Type B pancreatic cell (in vitro differentiated cells): ENCODE results near the gene RGMB. TPM values are rescaled to one million over a fixed set of nuclear protein-coding genes. Genes with fewer than 3 reads are reported as not detected.

Experiments
- DNase-seq: peaks from one replicate; pipeline ENCODE4 v3.0.0; 2021; ENCODE audit warnings: mixed read lengths; ENCODE audit not compliant: unreplicated experiment; ENCODE audit errors: extremely low spot score
- H3K27ac Mint-ChIP-seq: 2 replicates; pipeline ENCODE4 v1.8.0; 2021; ENCODE audit warnings: mild to moderate bottlenecking, mixed read lengths
- H3K27me3 Mint-ChIP-seq: 2 replicates; pipeline ENCODE4 v1.8.0; 2021; ENCODE audit warnings: mixed read lengths
- H3K36me3 Mint-ChIP-seq: 2 replicates; pipeline ENCODE4 v1.8.0; 2021; ENCODE audit warnings: mixed read lengths
- H3K4me1 Mint-ChIP-seq: one replicate; pipeline ENCODE4 v1.8.0; 2021; ENCODE audit warnings: mixed read lengths; ENCODE audit not compliant: unreplicated experiment
- H3K4me3 Mint-ChIP-seq: 2 replicates; pipeline ENCODE4 v1.8.0; 2021; ENCODE audit warnings: mild to moderate bottlenecking, mixed read lengths
- H3K9me3 Mint-ChIP-seq: 2 replicates; pipeline ENCODE4 v1.8.0; 2021; ENCODE audit warnings: mixed read lengths
- long read RNA-seq: library from polyadenylated mRNA; unstranded; transcript quantifications from one replicate; pipeline ENCODE4 v2.0.0, GENCODE V29; 2020
- total RNA-seq: library from RNA; stranded (reverse); gene quantifications from 2 replicates; pipeline ENCODE4 v1.2.1, GENCODE V29; 2021; ENCODE audit warnings: low replicate concordance
- TF ChIP-seq, protein P1 (sequence below): fragments of 200-600 bp; sonication (generic); conservative IDR thresholded peaks from 2 replicates; pipeline ENCODE4 v1.5.0; 2021; ENCODE audit warnings: antibody characterized with exemption, mild to moderate bottlenecking

Gene RGMB, protein sequence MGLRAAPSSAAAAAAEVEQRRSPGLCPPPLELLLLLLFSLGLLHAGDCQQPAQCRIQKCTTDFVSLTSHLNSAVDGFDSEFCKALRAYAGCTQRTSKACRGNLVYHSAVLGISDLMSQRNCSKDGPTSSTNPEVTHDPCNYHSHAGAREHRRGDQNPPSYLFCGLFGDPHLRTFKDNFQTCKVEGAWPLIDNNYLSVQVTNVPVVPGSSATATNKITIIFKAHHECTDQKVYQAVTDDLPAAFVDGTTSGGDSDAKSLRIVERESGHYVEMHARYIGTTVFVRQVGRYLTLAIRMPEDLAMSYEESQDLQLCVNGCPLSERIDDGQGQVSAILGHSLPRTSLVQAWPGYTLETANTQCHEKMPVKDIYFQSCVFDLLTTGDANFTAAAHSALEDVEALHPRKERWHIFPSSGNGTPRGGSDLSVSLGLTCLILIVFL
- total RNA-seq = 16.7 and 36.5 TPM in 2 replicates
- long read RNA-seq, partial matches to known transcripts = 1 of 5 reads
- long read RNA-seq, other reads (novel, unspliced or antisense) = 4 of 5 reads

DNA sequence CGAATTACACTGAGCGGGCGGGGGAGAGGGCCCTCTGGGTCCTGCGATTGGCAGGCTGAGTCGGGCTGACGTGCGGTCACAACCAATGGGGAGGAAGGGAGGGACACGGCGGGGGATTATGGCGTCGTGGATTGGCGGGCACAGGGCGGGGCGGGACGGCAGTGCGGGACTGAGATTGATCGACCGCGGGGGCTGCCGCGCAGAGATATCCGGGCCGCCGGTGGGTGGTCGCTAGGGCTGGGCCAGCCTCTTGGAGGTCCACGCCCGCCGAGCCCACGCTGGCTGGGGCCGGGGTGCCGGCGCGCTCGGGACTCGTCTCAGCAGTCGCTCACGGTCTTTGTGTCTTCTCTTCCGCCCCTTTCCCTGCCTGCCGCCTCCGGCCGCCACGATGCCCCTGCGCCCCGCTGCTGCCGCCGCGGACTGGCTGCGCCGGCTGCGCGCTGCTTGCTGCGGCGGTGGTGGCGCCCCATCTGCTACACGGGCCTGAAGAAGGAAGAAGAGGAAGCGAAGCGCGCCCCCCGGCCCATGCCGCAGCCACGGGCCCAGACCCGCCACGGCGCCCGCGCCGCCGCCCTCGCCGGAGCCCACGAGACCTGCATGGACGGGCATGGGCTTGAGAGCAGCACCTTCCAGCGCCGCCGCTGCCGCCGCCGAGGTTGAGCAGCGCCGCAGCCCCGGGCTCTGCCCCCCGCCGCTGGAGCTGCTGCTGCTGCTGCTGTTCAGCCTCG lies at the start of gene RGMB:
RGMB (plus strand) TSS at position 200 of the 728 bp plus-strand sequence; CDS start at position 608, 408 bp downstream.
- DNase-seq = peak; percentile 98
- H3K4me3 Mint-ChIP-seq = peak within 1 kb of the TSS; percentile 100
- TF ChIP-seq, protein P1, sequence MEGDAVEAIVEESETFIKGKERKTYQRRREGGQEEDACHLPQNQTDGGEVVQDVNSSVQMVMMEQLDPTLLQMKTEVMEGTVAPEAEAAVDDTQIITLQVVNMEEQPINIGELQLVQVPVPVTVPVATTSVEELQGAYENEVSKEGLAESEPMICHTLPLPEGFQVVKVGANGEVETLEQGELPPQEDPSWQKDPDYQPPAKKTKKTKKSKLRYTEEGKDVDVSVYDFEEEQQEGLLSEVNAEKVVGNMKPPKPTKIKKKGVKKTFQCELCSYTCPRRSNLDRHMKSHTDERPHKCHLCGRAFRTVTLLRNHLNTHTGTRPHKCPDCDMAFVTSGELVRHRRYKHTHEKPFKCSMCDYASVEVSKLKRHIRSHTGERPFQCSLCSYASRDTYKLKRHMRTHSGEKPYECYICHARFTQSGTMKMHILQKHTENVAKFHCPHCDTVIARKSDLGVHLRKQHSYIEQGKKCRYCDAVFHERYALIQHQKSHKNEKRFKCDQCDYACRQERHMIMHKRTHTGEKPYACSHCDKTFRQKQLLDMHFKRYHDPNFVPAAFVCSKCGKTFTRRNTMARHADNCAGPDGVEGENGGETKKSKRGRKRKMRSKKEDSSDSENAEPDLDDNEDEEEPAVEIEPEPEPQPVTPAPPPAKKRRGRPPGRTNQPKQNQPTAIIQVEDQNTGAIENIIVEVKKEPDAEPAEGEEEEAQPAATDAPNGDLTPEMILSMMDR = no peak
- H3K27ac Mint-ChIP-seq = peak within 1 kb of the TSS; percentile 99
- H3K36me3 Mint-ChIP-seq = peaks cover 3% of the 10 kb centered on the region
- H3K9me3 Mint-ChIP-seq = no peaks in the 10 kb centered on the region
- H3K4me1 Mint-ChIP-seq = peaks cover 39% of the 10 kb centered on the region
- peaks cover 15% of the 10 kb centered on the region for H3K27me3 Mint-ChIP-seq

DNA sequence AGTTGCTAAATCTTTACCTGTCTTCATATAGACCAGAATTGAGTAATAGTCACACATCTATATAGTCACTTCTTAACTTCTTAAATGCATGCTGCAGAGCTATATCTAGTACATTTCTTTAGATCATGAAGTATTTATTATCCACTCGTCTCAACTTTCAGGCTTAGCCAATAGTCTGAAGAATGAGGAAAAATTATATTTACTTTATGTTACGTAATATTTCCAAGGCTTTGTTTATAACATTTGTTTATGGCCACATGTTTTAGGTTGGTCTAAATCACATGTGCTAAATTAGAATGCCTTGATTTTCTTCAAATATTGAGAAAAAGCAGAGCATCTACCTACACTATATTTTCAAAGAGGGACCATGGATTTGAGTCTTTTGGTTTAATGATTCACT lies 47.2 kb upstream of the RGMB start:
- DNase-seq = no peak
- Mint-ChIP-seq H3K27ac (no peak overlapping the region), H3K9me3 (no peaks in the 10 kb centered on the region), H3K36me3 (no peaks in the 10 kb centered on the region), H3K27me3 (no peaks in the 10 kb centered on the region), H3K4me1 (no peaks in the 10 kb centered on the region), H3K4me3 (no peak overlapping the region)
- TF ChIP-seq, protein P1 = no peak

DNA sequence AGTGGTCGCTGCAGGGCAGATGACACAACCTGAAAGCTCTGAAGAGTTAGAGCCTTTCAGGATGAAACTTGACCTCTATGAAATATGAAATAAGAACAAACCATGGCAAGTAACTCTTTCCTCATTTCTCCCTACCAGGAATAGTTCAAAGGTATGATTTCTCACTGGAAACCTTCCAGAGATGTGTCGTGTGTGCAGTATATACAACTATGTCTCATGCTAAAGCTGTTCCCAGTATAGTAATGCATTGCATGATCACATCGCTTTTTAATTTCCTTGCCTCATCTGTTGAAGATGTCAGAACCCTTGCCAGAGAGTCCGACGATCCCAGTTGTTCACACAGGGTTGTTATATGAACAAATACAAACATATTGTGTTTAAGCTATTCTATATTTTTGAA lies 45.8 kb upstream of the RGMB start:
- no peaks in the 10 kb centered on the region for H3K4me1 Mint-ChIP-seq
- H3K9me3 Mint-ChIP-seq = no peaks in the 10 kb centered on the region
- no peak overlapping the region for H3K27ac Mint-ChIP-seq
- DNase-seq = no peak
- H3K4me3 Mint-ChIP-seq = no peak overlapping the region
- H3K27me3 Mint-ChIP-seq = no peaks in the 10 kb centered on the region
- TF ChIP-seq, protein P1 = no peak
- H3K36me3 Mint-ChIP-seq = no peaks in the 10 kb centered on the region

DNA sequence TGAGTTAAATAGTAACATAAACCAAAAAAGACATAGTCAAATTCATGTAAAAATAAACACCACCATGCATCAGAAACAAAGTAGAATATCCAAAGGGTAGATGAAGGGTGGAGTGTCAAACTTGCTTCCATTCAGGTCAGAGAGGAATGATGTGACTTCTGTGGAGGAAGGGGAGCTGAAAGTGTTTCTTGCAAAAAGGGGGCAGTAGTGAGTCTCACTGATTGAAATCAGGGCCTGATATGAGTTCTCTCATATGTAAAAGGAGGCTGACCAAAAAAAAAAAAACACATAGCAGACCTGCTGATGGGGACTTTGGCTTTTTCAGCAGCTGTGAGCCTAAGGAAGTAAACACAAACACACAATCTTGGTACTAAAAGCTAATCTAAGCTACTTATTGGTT lies 38.8 kb upstream of the RGMB start:
- no peaks in the 10 kb centered on the region for H3K27me3 Mint-ChIP-seq
- H3K4me1 Mint-ChIP-seq = no peaks in the 10 kb centered on the region
- TF ChIP-seq, protein P1 = no peak
- DNase-seq = no peak
- no peaks in the 10 kb centered on the region for H3K9me3 Mint-ChIP-seq
- no peaks in the 10 kb centered on the region for H3K36me3 Mint-ChIP-seq
- H3K27ac Mint-ChIP-seq = no peak overlapping the region
- H3K4me3 Mint-ChIP-seq = no peak overlapping the region

DNA sequence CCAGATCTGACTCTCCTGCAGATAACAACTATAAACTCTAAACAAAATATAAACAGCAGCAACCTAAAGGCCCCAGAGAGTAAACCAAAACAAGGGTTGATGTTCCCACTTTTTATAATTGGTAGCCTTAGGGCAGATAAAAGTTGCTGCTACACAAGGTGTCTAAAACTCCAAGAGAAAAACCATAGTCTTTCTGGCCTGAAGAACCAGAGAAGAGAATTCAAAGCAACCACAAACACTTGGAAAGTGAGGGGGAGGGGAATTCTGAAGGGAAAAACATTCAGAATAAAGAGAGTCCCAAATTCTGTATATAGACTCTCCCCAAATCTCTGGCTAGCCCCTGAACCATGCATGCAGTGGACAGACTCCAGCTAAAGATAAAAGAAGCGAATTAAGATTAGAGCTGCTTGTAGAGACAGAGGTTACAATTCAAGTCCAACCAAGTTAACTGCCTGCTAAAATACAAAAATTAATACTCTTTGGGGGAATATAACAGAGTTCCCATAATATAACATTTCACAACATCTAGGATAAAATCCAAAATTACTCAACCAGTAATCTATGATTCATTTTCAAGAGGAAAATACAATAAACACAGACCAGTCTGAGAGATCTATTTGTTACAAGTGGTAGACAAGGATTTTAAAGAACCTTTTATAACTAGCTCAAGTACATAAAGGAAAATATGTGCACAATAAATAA lies 37.5 kb upstream of the RGMB start:
- TF ChIP-seq, protein P1 = no peak
- H3K4me1 Mint-ChIP-seq = no peaks in the 10 kb centered on the region
- no peak overlapping the region for H3K4me3 Mint-ChIP-seq
- no peaks in the 10 kb centered on the region for H3K27me3 Mint-ChIP-seq
- no peaks in the 10 kb centered on the region for H3K9me3 Mint-ChIP-seq
- no peak overlapping the region for H3K27ac Mint-ChIP-seq
- no peak for DNase-seq
- no peaks in the 10 kb centered on the region for H3K36me3 Mint-ChIP-seq
